Loucy (cell line): Measurements from ENCODE around the gene KCNMA1.
A peak's percentile ranks its signal among the peaks of the same experiment; 100 is the strongest.

Experiments
- H2AFZ ChIP-seq: fragments of 200-600 bp; sonication (generic); 2 replicates; pipeline ENCODE4 v1.6.0; 2016; ENCODE audit warnings: antibody characterized with exemption, mild to moderate bottlenecking, low read length, moderate library complexity
- H3F3A ChIP-seq: fragments of 200-600 bp; 2 replicates; pipeline ENCODE4 v1.6.0; 2016; ENCODE audit warnings: antibody characterized with exemption, low read depth, mild to moderate bottlenecking
- H3K27me3 ChIP-seq: fragments of 200-600 bp; sonication (generic); 2 replicates; pipeline ENCODE4 v1.6.1; 2014; ENCODE audit warnings: low read length, mild to moderate bottlenecking; ENCODE audit not compliant: insufficient read depth, poor library complexity, severe bottlenecking
- H3K36me3 ChIP-seq: fragments of 200-600 bp; sonication (generic); 2 replicates; pipeline ENCODE4 v1.6.1; 2016; ENCODE audit warnings: low read length; ENCODE audit not compliant: insufficient read depth
- H3K4me1 ChIP-seq: fragments of 200-600 bp; sonication (generic); 2 replicates; pipeline ENCODE4 v1.5.1; 2014; ENCODE audit warnings: low read length, mild to moderate bottlenecking; ENCODE audit not compliant: insufficient read depth, poor library complexity, severe bottlenecking
- H3K4me2 ChIP-seq: fragments of 200-600 bp; sonication (generic); 2 replicates; pipeline ENCODE4 v1.6.0; 2014; ENCODE audit warnings: antibody characterized with exemption, low read length, low read depth, mild to moderate bottlenecking; ENCODE audit not compliant: poor library complexity, severe bottlenecking
- H3K4me3 ChIP-seq: fragments of 200-600 bp; sonication (generic); 2 replicates; pipeline ENCODE4 v1.5.1; 2014; ENCODE audit warnings: low read length, mild to moderate bottlenecking, mixed read lengths; ENCODE audit not compliant: poor library complexity, severe bottlenecking
- H3K79me2 ChIP-seq: fragments of 200-600 bp; sonication (generic); 2 replicates; pipeline ENCODE4 v1.6.1; 2014; ENCODE audit warnings: low read length; ENCODE audit not compliant: insufficient read depth
- H3K9ac ChIP-seq: fragments of 200-600 bp; sonication (generic); 2 replicates; pipeline ENCODE4 v1.6.0; 2014; ENCODE audit warnings: mild to moderate bottlenecking, low read depth, low read length, moderate library complexity; ENCODE audit not compliant: poor library complexity, severe bottlenecking
- H3K9me2 ChIP-seq: fragments of 200-600 bp; sonication (generic); replicated peaks from 2 replicates; pipeline ENCODE4 v1.6.1; 2016; ENCODE audit warnings: low read depth, low read length, mixed read lengths
- H3K9me3 ChIP-seq: fragments of 200-600 bp; sonication (generic); 2 replicates; pipeline ENCODE4 v1.6.1; 2014; ENCODE audit warnings: mild to moderate bottlenecking, antibody characterized with exemption, low read length, low read depth; ENCODE audit not compliant: insufficient read depth
- H4K20me1 ChIP-seq: fragments of 200-600 bp; sonication (generic); 2 replicates; pipeline ENCODE4 v1.6.0; 2014; ENCODE audit warnings: antibody characterized with exemption, low read length, mild to moderate bottlenecking; ENCODE audit not compliant: insufficient read depth, poor library complexity, severe bottlenecking
- CTCF ChIP-seq: fragments of 200-600 bp; sonication (generic); conservative IDR thresholded peaks from 2 replicates; pipeline ENCODE4 v1.5.1; 2014; ENCODE audit warnings: mild to moderate bottlenecking, antibody characterized with exemption, low read length
- EZH2phosphoT487 ChIP-seq: fragments of 200-600 bp; IDR thresholded peaks from 2 replicates; pipeline ENCODE4 v1.6.1; 2018; ENCODE audit warnings: antibody characterized with exemption, mild to moderate bottlenecking, moderate library complexity, borderline replicate concordance

The KCNMA1 gene

GRCh38 chr10:77381750-77382149 lies 255.9 kb downstream of the KCNMA1 start:
- no peaks in the 10 kb centered on the region for H3F3A ChIP-seq
- H3K27me3 ChIP-seq = no peaks in the 10 kb centered on the region
- no peak overlapping the region for H3K4me3 ChIP-seq
- H2AFZ ChIP-seq = no peak overlapping the region
- H4K20me1 ChIP-seq = no peaks in the 10 kb centered on the region
- H3K9ac ChIP-seq = no peak overlapping the region
- peaks cover 26% of the 10 kb centered on the region for H3K4me1 ChIP-seq
- no peaks in the 10 kb centered on the region for H3K9me3 ChIP-seq
- TF ChIP-seq EZH2phosphoT487 = no peak
- TF ChIP-seq CTCF = no peak
- no peak overlapping the region for H3K4me2 ChIP-seq
- H3K9me2 ChIP-seq = no peaks in the 10 kb centered on the region
- no peaks in the 10 kb centered on the region for H3K79me2 ChIP-seq
- no peaks in the 10 kb centered on the region for H3K36me3 ChIP-seq

GRCh38 chr10:77380723-77381122 lies 256.9 kb downstream of the KCNMA1 start:
- no peaks in the 10 kb centered on the region for H3K9me2 ChIP-seq
- H3F3A ChIP-seq = no peaks in the 10 kb centered on the region
- no peak overlapping the region for H2AFZ ChIP-seq
- H3K4me3 ChIP-seq = no peak overlapping the region
- H3K36me3 ChIP-seq = no peaks in the 10 kb centered on the region
- H3K9ac ChIP-seq = no peak overlapping the region
- TF ChIP-seq EZH2phosphoT487 = no peak
- TF ChIP-seq CTCF = no peak
- H3K4me2 ChIP-seq = peak overlapping the region; percentile 51
- H3K9me3 ChIP-seq = no peaks in the 10 kb centered on the region
- H3K4me1 ChIP-seq = peaks cover 17% of the 10 kb centered on the region
- no peaks in the 10 kb centered on the region for H3K27me3 ChIP-seq
- no peaks in the 10 kb centered on the region for H3K79me2 ChIP-seq
- no peaks in the 10 kb centered on the region for H4K20me1 ChIP-seq

DNA sequence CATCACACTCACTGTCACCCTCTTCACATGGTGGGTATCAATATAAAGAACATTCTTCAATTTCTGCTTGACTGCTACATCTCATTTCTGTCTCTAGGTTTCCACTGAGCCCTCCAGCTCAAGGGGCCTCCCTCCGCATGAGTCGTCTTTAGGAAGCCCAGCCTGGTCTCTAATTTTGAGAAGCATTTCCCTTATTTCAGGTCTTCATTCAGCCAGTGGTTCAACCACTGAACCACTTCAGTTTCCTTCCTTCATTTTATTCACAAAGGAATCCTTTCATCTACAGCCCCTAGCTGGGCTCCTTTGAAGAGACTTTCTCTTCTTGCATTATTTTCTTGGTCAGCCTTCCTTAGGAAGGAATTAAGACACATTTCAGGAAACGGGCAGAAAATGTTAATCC lies 257.4 kb downstream of the KCNMA1 start:
- Histone ChIP-seq H2AFZ (no peak overlapping the region), H3K36me3 (no peaks in the 10 kb centered on the region), H3K9me3 (no peaks in the 10 kb centered on the region), H3K9me2 (no peaks in the 10 kb centered on the region), H3F3A (no peaks in the 10 kb centered on the region), H4K20me1 (no peaks in the 10 kb centered on the region), H3K27me3 (no peaks in the 10 kb centered on the region), H3K79me2 (no peaks in the 10 kb centered on the region), H3K4me1 (peaks cover 17% of the 10 kb centered on the region), H3K4me2 (peak overlapping the region; percentile 51), H3K4me3 (no peak overlapping the region), H3K9ac (no peak overlapping the region)
- TF ChIP-seq EZH2phosphoT487 (no peak), CTCF (no peak)
